H9 (cell line): ENCODE results near the gene VWC2L. TPM values are rescaled to one million over a fixed set of nuclear protein-coding genes. Genes with fewer than 3 reads are reported as not detected.

ENCODE experiments used
- DNase-seq: peaks from one replicate; pipeline ENCODE4 v3.0.0-alpha.2; 2017
- H2AFZ ChIP-seq: one replicate; pipeline ENCODE4 v1.6.1; 2013; ENCODE audit warnings: mild to moderate bottlenecking, low read length, control low read depth, moderate library complexity
- H2AK5ac ChIP-seq: 2 replicates; pipeline ENCODE4 v1.6.1; 2013; ENCODE audit warnings: low read length, control low read depth, mixed read lengths; ENCODE audit not compliant: insufficient read length
- H2BK120ac ChIP-seq: one replicate; pipeline ENCODE4 v1.6.1; 2013; ENCODE audit warnings: low read depth, mild to moderate bottlenecking, low read length, control low read depth, inconsistent platforms; ENCODE audit not compliant: poor library complexity, severe bottlenecking
- H2BK12ac ChIP-seq: 2 replicates; pipeline ENCODE4 v1.6.1; 2013; ENCODE audit warnings: low read length, control low read depth, mixed read lengths, low read depth; ENCODE audit not compliant: insufficient read length
- H2BK15ac ChIP-seq: 2 replicates; pipeline ENCODE4 v1.6.1; 2013; ENCODE audit warnings: low read depth, low read length, control low read depth
- H2BK20ac ChIP-seq: one replicate; pipeline ENCODE4 v1.6.1; 2013; ENCODE audit warnings: low read depth, mild to moderate bottlenecking, low read length, control low read depth, inconsistent platforms; ENCODE audit not compliant: poor library complexity, severe bottlenecking
- H2BK5ac ChIP-seq: 2 replicates; pipeline ENCODE4 v1.6.1; 2013; ENCODE audit warnings: low read length, control low read depth, mixed read lengths; ENCODE audit not compliant: insufficient read length
- H3K14ac ChIP-seq: 2 replicates; pipeline ENCODE4 v1.6.1; 2013; ENCODE audit warnings: low read length, control low read depth; ENCODE audit not compliant: insufficient read depth
- H3K18ac ChIP-seq: 2 replicates; pipeline ENCODE4 v1.6.1; 2013; ENCODE audit warnings: low read depth, mild to moderate bottlenecking, mixed read lengths, low read length, control low read depth; ENCODE audit not compliant: insufficient read length
- H3K23ac ChIP-seq: 2 replicates; pipeline ENCODE4 v1.6.1; 2013; ENCODE audit warnings: low read length, control low read depth, mixed read lengths, low read depth; ENCODE audit not compliant: insufficient read length
- H3K23me2 ChIP-seq: 2 replicates; pipeline ENCODE4 v1.6.1; 2013; ENCODE audit warnings: low read depth, mild to moderate bottlenecking, mixed read lengths, low read length, control low read depth; ENCODE audit not compliant: insufficient read length, poor library complexity, severe bottlenecking
- H3K27ac ChIP-seq: 2 replicates; pipeline ENCODE4 v1.5.1; 2013; ENCODE audit warnings: low read length, control low read depth, mixed read lengths, low read depth; ENCODE audit not compliant: insufficient read length
- H3K27me3 ChIP-seq: 2 replicates; pipeline ENCODE4 v1.6.1; 2013; ENCODE audit warnings: low read length, control low read depth, inconsistent platforms; ENCODE audit not compliant: insufficient read depth
- H3K4ac ChIP-seq: 2 replicates; pipeline ENCODE4 v1.6.1; 2013; ENCODE audit warnings: low read depth, mild to moderate bottlenecking, control low read depth, inconsistent platforms, low read length, moderate library complexity
- H3K4me1 ChIP-seq: 2 replicates; pipeline ENCODE4 v1.6.1; 2013; ENCODE audit warnings: low read length, control low read depth, inconsistent platforms; ENCODE audit not compliant: insufficient read depth
- H3K4me2 ChIP-seq: 2 replicates; pipeline ENCODE4 v1.6.1; 2013; ENCODE audit warnings: low read length, control low read depth, mixed read lengths; ENCODE audit not compliant: insufficient read length, insufficient read depth
- H3K56ac ChIP-seq: 2 replicates; pipeline ENCODE4 v1.6.1; 2013; ENCODE audit warnings: low read depth, mild to moderate bottlenecking, mixed read lengths, low read length, control low read depth; ENCODE audit not compliant: insufficient read length
- H3K79me1 ChIP-seq: 2 replicates; pipeline ENCODE4 v1.6.1; 2013; ENCODE audit warnings: low read depth, mild to moderate bottlenecking, moderate library complexity, low read length, control low read depth, inconsistent platforms; ENCODE audit not compliant: insufficient read depth, poor library complexity, severe bottlenecking
- H3K79me2 ChIP-seq: 2 replicates; pipeline ENCODE4 v1.6.1; 2013; ENCODE audit warnings: low read length, control low read depth, inconsistent platforms; ENCODE audit not compliant: insufficient read depth
- H3K9ac ChIP-seq: 2 replicates; pipeline ENCODE4 v1.6.1; 2013; ENCODE audit warnings: low read length, control low read depth, mixed read lengths; ENCODE audit not compliant: insufficient read length; ENCODE audit errors: extremely low read depth
- H3K9me3 ChIP-seq: one replicate; pipeline ENCODE4 v1.6.1; 2013; ENCODE audit warnings: low read depth, low read length, inconsistent platforms; ENCODE audit not compliant: control insufficient read depth
- H3T11ph ChIP-seq: one replicate; pipeline ENCODE4 v1.6.1; 2013; ENCODE audit warnings: mild to moderate bottlenecking, low read length, control low read depth, inconsistent platforms
- H4K20me1 ChIP-seq: one replicate; pipeline ENCODE4 v1.6.1; 2013; ENCODE audit not compliant: control insufficient read depth, insufficient read length, insufficient read depth
- H4K5ac ChIP-seq: 2 replicates; pipeline ENCODE4 v1.6.1; 2013; ENCODE audit warnings: low read depth, mild to moderate bottlenecking, mixed read lengths, low read length, control low read depth; ENCODE audit not compliant: insufficient read length
- H4K8ac ChIP-seq: replicated peaks from 2 replicates; pipeline ENCODE4 v1.6.1; 2013; ENCODE audit warnings: low read length, control low read depth, mixed read lengths, low read depth; ENCODE audit not compliant: insufficient read length
- H4K91ac ChIP-seq: 2 replicates; pipeline ENCODE4 v1.6.1; 2013; ENCODE audit warnings: low read depth, mild to moderate bottlenecking, moderate library complexity, mixed read lengths, low read length, control low read depth; ENCODE audit not compliant: insufficient read length
- H3K27ac Mint-ChIP-seq, 3 experiments: 2 replicates in 2 of 3; 3 replicates in 1 of 3; pipeline ENCODE4 v1.8.0; 2020 to 2021; ENCODE audit warnings: mixed read lengths in 3 of 3, mild to moderate bottlenecking in 1 of 3, moderate library complexity in 1 of 3
- H3K27me3 Mint-ChIP-seq: 2 replicates; pipeline ENCODE4 v1.8.0; 2021; ENCODE audit warnings: low read depth, mild to moderate bottlenecking, moderate library complexity, mixed read lengths
- H3K36me3 Mint-ChIP-seq, 3 experiments: 2 replicates in 2 of 3; 3 replicates in 1 of 3; pipeline ENCODE4 v1.8.0; 2020 to 2021; ENCODE audit warnings: low read depth in 3 of 3, mixed read lengths in 3 of 3; ENCODE audit not compliant: insufficient read depth in 1 of 3
- H3K4me1 Mint-ChIP-seq, 2 experiments: 2 replicates each; pipeline ENCODE4 v1.8.0; 2020; ENCODE audit warnings: mixed read lengths in 2 of 2
- H3K4me3 Mint-ChIP-seq, 2 experiments: 2 replicates in 1 of 2; 3 replicates in 1 of 2; pipeline ENCODE4 v1.8.0; 2020 to 2021; ENCODE audit warnings: mild to moderate bottlenecking in 2 of 2, mixed read lengths in 2 of 2, moderate library complexity in 1 of 2
- H3K9me3 Mint-ChIP-seq, 2 experiments: 2 replicates in 1 of 2; 3 replicates in 1 of 2; pipeline ENCODE4 v1.8.0; 2020; ENCODE audit warnings: mild to moderate bottlenecking in 2 of 2, mixed read lengths in 2 of 2, moderate library complexity in 1 of 2
- CTCF ChIP-seq: fragments of 200-600 bp; sonication (generic); conservative IDR thresholded peaks from 3 replicates; pipeline ENCODE4 v1.8.0; 2021; ENCODE audit warnings: antibody characterized with exemption, mild to moderate bottlenecking
- WGBS: extraction: QIAGEN DNeasy Blood & Tissue Kit; methylation state at CpG from one replicate; pipeline ENCODE4 v1.1.7; 2013; ENCODE audit warnings: missing lambda C conversion rate, low lambda C conversion rate, mixed read lengths; ENCODE audit not compliant: insufficient read length; ENCODE audit errors: extremely low coverage; 5-methylcytosine and 5-hydroxymethylcytosine counted together
- total RNA-seq: library from RNA; stranded (reverse); gene quantifications from 2 replicates; pipeline ENCODE4 v1.2.1, GENCODE V29; 2021

VWC2L gene
- total RNA-seq, 1 experiment from 2014 or later = not detected

- Histone ChIP-seq H3K56ac (no peak overlapping the region), H3K9ac (no peak overlapping the region), H3K4me2 (no peak overlapping the region), H3K79me1 (no peaks in the 10 kb centered on the region), H3T11ph (no peak overlapping the region), H4K20me1 (no peaks in the 10 kb centered on the region), H3K23me2 (no peaks in the 10 kb centered on the region), H2BK12ac (no peak overlapping the region), H3K4me1 (no peaks in the 10 kb centered on the region), H2BK15ac (no peak overlapping the region), H3K9me3 (no peaks in the 10 kb centered on the region), H3K18ac (no peak overlapping the region), H2BK120ac (no peak overlapping the region), H3K4ac (no peak overlapping the region), H3K14ac (no peak overlapping the region), H2BK5ac (no peak overlapping the region), H2BK20ac (no peak overlapping the region), H4K91ac (no peak overlapping the region), H3K27ac (no peak overlapping the region), H2AK5ac (no peak overlapping the region), H3K23ac (no peak overlapping the region), H2AFZ (no peak overlapping the region), H4K5ac (no peak overlapping the region), H4K8ac (no peak overlapping the region), H3K79me2 (no peaks in the 10 kb centered on the region), H3K27me3 (no peaks in the 10 kb centered on the region)
- Mint-ChIP-seq H3K36me3 (no peaks in the 10 kb centered on the region), H3K9me3 (no peaks in the 10 kb centered on the region), H3K4me1 (0 out of 4 replicates have a peak, but pooled peaks cover 0 to 2% of the 10 kb centered on the region in 2 experiments), H3K27ac (no peak overlapping the region), H3K4me3 (no peak overlapping the region), H3K27me3 (no peaks in the 10 kb centered on the region; the same call in 1 of the 2 replicates)
- no peak for TF ChIP-seq CTCF
- DNase-seq = no peak
- no CpG with 5 or more reads among the region's 8 CpGs for WGBS
Measured at GRCh38 chr2:214504599-214505376, 93.9 kb downstream of the VWC2L start.
